ENCODE data around the gene PDZK1IP1. TPM values are rescaled to one million over a fixed set of nuclear protein-coding genes. Genes with fewer than 3 reads are reported as not detected.

The PDZK1IP1 gene
- total RNA-seq, 1 donor from 2014 or later, result not detected

DNA sequence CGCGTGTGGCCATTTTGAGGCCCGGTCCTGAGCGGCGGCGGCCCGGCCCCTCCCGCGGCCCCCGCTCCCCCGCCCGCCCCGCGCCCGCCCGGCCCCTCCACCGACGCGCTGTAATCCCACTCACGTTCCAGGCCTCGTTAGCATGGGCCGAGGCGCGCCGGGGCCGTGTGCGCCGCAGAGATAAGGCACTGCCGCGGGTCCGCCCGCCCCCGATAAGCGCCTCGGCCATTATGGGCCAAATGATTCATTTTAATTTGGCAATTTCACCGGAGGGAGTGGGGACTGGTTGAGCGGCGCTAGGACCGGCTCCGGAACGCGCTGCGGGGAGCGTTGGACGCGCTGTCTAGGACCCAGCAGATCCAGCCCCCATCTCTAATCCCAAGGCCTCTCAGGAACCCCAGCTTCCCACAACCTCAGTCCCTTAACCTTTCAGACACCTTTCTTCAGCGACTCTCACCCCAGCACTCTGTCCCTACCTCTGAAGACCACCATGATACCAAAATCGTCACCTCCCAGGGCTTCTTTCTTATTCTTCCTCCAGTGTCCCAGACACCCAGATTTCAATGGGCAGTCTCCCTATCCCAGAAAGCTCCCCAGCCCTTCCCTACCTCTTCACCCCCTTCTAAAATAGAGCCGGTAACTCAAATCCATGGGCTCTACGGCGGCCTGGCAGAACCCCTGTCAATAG is 42.5 kb upstream of the PDZK1IP1 start, which contains the start of gene TAL1:
TSS of gene TAL1 (minus strand) at position 39 of the 688 bp plus-strand sequence. CDS start 6,337 bp downstream, outside the sequence.
- peak within 1 kb of the TSS; percentile 59 for H3K4me3 Mint-ChIP-seq (ENCODE audit: unreplicated experiment)
- H3K36me3 Mint-ChIP-seq (ENCODE audit: unreplicated experiment), result peaks cover 8% of the 10 kb centered on the region
- TF ChIP-seq, protein P1, sequence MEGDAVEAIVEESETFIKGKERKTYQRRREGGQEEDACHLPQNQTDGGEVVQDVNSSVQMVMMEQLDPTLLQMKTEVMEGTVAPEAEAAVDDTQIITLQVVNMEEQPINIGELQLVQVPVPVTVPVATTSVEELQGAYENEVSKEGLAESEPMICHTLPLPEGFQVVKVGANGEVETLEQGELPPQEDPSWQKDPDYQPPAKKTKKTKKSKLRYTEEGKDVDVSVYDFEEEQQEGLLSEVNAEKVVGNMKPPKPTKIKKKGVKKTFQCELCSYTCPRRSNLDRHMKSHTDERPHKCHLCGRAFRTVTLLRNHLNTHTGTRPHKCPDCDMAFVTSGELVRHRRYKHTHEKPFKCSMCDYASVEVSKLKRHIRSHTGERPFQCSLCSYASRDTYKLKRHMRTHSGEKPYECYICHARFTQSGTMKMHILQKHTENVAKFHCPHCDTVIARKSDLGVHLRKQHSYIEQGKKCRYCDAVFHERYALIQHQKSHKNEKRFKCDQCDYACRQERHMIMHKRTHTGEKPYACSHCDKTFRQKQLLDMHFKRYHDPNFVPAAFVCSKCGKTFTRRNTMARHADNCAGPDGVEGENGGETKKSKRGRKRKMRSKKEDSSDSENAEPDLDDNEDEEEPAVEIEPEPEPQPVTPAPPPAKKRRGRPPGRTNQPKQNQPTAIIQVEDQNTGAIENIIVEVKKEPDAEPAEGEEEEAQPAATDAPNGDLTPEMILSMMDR (IDR thresholded peaks at IDR 0.05), result no peak
- peak within 1 kb of the TSS; percentile 34 for H3K27ac Mint-ChIP-seq (ENCODE audit: unreplicated experiment)
- H3K9me3 Mint-ChIP-seq (ENCODE audit: unreplicated experiment), result no peaks in the 10 kb centered on the region
- H3K27me3 Mint-ChIP-seq (ENCODE audit: unreplicated experiment), result peaks cover 80% of the 10 kb centered on the region
- DNase-seq (ENCODE audit: extremely low spot score, unreplicated experiment), result no peak
- peaks cover 20% of the 10 kb centered on the region for H3K4me1 Mint-ChIP-seq (ENCODE audit: unreplicated experiment)

DNA sequence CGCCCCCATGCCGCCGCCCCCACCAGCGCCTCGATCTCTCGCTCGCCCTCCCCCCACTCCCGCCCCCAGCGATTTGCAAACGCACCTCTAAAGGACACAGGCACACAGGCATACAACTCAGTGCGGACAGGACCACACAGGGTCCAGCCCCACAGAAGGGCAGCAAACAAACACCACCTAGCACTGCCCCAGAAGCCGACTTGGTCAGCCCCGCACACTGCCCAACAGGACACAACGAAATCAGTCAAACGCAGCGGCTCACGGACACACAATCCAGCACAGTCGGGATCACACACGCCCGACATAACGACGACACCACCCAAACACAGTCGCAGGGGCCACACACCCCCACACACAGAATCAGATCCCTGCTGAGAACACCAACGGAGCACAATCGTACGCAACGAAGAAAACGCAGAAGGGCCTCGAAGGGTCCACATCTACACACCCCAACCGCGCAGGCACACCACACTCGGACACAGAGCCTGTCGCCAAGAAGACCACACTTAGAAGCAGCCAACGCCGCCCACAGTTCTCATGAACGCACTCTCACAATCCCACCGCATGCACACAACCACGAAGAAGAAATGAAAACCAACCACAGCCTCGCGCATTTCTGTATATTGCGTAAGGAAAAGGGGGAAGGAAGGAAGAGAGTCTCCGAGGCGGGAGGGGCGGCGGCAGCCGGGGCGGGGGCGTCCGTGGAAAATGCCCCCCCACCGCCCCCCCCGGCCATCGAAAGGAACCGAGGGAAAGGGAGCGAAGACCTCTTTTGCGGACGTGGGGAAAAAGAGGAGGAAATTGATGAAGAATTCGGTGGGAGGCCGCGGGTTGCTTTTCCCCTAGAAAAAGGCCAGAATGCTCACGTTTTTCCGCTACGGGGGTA is 41.7 kb upstream of the PDZK1IP1 start:
- H3K27ac Mint-ChIP-seq (ENCODE audit: unreplicated experiment), result peak overlapping the region; percentile 34
- peaks cover 20% of the 10 kb centered on the region for H3K4me1 Mint-ChIP-seq (ENCODE audit: unreplicated experiment)
- peak overlapping the region; percentile 59 for H3K4me3 Mint-ChIP-seq (ENCODE audit: unreplicated experiment)
- TF ChIP-seq, protein P1 (IDR thresholded peaks at IDR 0.05), result no peak
- peaks cover 8% of the 10 kb centered on the region for H3K36me3 Mint-ChIP-seq (ENCODE audit: unreplicated experiment)
- H3K27me3 Mint-ChIP-seq (ENCODE audit: unreplicated experiment), result peaks cover 86% of the 10 kb centered on the region
- DNase-seq (ENCODE audit: extremely low spot score, unreplicated experiment), result no peak
- no peaks in the 10 kb centered on the region for H3K9me3 Mint-ChIP-seq (ENCODE audit: unreplicated experiment)

DNA sequence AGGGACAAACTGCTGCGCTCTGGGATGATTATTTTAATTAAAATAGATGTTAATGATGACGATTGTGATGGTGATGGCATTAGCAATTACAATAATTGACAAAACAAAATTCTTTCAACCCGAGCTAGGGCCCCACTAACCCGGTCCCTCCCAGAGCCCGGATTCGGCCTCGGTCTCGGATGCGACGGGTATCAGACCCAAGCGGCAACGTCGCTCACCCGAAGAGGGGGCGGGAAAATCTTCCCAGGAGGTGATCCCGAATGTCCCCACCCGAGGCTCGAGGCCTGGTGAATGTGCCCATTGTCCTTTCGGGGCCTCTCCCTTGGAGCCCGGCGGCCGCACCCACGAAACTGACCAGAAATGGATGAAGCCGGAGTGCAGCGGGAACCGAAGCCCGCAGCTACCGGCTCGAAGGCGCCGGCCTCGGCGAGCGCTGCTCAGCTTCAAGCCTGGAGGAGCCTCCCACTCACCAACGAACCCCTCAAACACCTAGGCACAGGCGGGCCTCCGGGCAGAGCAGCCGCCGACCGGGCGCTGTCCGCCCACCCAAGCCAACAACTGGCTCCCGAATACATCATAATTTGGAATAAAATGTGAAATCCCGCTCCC is 41.0 kb upstream of the PDZK1IP1 start:
- Mint-ChIP-seq H3K4me1 (ENCODE audit: unreplicated experiment) (peaks cover 24% of the 10 kb centered on the region), H3K36me3 (ENCODE audit: unreplicated experiment) (peaks cover 8% of the 10 kb centered on the region), H3K4me3 (ENCODE audit: unreplicated experiment) (no peak overlapping the region), H3K9me3 (ENCODE audit: unreplicated experiment) (no peaks in the 10 kb centered on the region), H3K27me3 (ENCODE audit: unreplicated experiment) (peaks cover 91% of the 10 kb centered on the region), H3K27ac (ENCODE audit: unreplicated experiment) (no peak overlapping the region)
- DNase-seq (ENCODE audit: extremely low spot score, unreplicated experiment), result no peak
- TF ChIP-seq, protein P1 (IDR thresholded peaks at IDR 0.05), result no peak

DNA sequence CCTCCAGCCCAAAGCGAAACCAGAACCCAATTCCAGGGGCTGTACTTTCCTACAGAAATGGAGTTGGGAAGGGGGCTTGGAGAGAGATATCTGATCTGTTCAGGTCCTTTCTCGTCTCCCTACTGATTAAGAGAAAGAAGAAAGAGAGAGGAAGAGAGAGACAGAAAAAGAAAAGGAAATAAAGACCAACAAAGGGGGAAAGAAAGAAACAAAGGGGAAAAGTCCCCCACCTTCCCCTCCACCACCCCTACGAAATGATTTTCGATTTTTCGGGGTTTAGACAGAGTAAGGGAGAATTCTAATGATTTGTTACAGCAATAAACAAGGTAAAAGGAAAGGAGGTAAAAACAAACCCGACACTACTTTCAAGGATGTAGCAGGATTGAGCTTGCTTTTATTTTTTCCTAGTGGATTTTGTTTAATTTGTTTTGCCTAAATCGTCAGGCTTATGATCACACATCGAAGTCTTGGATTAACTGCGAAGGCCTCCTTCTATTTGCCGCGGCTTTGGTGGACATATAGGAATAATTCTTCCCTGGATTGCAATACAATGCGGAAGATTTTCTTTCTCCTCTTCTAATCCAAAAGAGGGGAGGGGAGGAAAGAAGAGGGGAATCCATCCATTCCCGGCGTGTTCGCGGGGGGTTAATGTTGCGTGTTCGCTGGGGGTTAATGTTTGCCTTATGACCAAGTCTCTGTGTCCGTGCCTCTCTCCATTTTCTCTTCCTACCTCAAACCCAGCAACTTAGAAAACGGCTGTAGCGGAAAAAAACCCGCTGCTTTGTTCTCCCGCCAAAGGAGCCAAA is 40.3 kb upstream of the PDZK1IP1 start:
- H3K27ac Mint-ChIP-seq (ENCODE audit: unreplicated experiment), result no peak overlapping the region
- no peaks in the 10 kb centered on the region for H3K9me3 Mint-ChIP-seq (ENCODE audit: unreplicated experiment)
- H3K36me3 Mint-ChIP-seq (ENCODE audit: unreplicated experiment), result peaks cover 8% of the 10 kb centered on the region
- no peak for DNase-seq (ENCODE audit: extremely low spot score, unreplicated experiment)
- H3K4me1 Mint-ChIP-seq (ENCODE audit: unreplicated experiment), result peaks cover 23% of the 10 kb centered on the region
- TF ChIP-seq, protein P1 (IDR thresholded peaks at IDR 0.05), result no peak
- H3K4me3 Mint-ChIP-seq (ENCODE audit: unreplicated experiment), result peak overlapping the region; percentile 5
- peaks cover 90% of the 10 kb centered on the region for H3K27me3 Mint-ChIP-seq (ENCODE audit: unreplicated experiment)

Measured in osteocyte (in vitro differentiated cells).